Hepatocyte (in vitro differentiated cells): ENCODE results near the gene ANKRD39. TPM values are rescaled to one million over a fixed set of nuclear protein-coding genes. Genes with fewer than 3 reads are reported as not detected.
A peak's percentile ranks its signal among the peaks of the same experiment; 100 is the strongest.

ENCODE experiments used
- DNase-seq: peaks from one replicate; pipeline ENCODE4 v3.0.0-alpha.2; 2016; ENCODE audit warnings: low spot score
- H2AFZ ChIP-seq: fragments of 200-600 bp; sonication (generic); 2 replicates; pipeline ENCODE4 v1.6.0; 2016; ENCODE audit warnings: antibody characterized with exemption, mild to moderate bottlenecking
- H3K27ac ChIP-seq: fragments of 200-600 bp; sonication (generic); 2 replicates; pipeline ENCODE4 v1.5.1; 2016; ENCODE audit warnings: mild to moderate bottlenecking
- H3K27me3 ChIP-seq: fragments of 200-600 bp; sonication (generic); 2 replicates; pipeline ENCODE4 v1.6.1; 2016
- H3K36me3 ChIP-seq: fragments of 200-600 bp; sonication (generic); replicated peaks from 2 replicates; pipeline ENCODE4 v1.5.1; 2016; ENCODE audit warnings: low read depth; ENCODE audit not compliant: insufficient read depth
- H3K4me1 ChIP-seq: fragments of 200-600 bp; sonication (generic); 2 replicates; pipeline ENCODE4 v1.5.1; 2016; ENCODE audit warnings: mild to moderate bottlenecking, moderate library complexity; ENCODE audit not compliant: insufficient read depth
- H3K4me2 ChIP-seq: fragments of 200-600 bp; sonication (generic); 2 replicates; pipeline ENCODE4 v1.6.0; 2016
- H3K4me3 ChIP-seq: fragments of 200-600 bp; sonication (generic); 2 replicates; pipeline ENCODE4 v1.5.1; 2016; ENCODE audit warnings: mild to moderate bottlenecking
- H3K79me2 ChIP-seq: fragments of 200-600 bp; sonication (generic); 2 replicates; pipeline ENCODE4 v1.6.0; 2017; ENCODE audit warnings: mild to moderate bottlenecking
- H3K9me2 ChIP-seq: fragments of 200-600 bp; sonication (generic); replicated peaks from 2 replicates; pipeline ENCODE4 v1.6.0; 2017; ENCODE audit warnings: mild to moderate bottlenecking; ENCODE audit not compliant: insufficient read depth
- H3K9me3 ChIP-seq: fragments of 200-600 bp; sonication (generic); 2 replicates; pipeline ENCODE4 v1.5.1; 2016; ENCODE audit warnings: low read depth, mild to moderate bottlenecking
- H4K20me1 ChIP-seq: fragments of 200-600 bp; sonication (generic); 2 replicates; pipeline ENCODE4 v1.6.0; 2016; ENCODE audit warnings: mild to moderate bottlenecking; ENCODE audit not compliant: insufficient read depth, poor library complexity, severe bottlenecking
- EZH2 ChIP-seq: fragments of 200-600 bp; sonication (generic); IDR thresholded peaks from 2 replicates; pipeline ENCODE4 v1.6.1; 2016; ENCODE audit warnings: antibody characterized with exemption, mild to moderate bottlenecking, borderline replicate concordance
- EZH2phosphoT487 ChIP-seq: fragments of 200-600 bp; sonication (generic); IDR thresholded peaks from one replicate; pipeline ENCODE4 v1.6.1; 2018; ENCODE audit warnings: antibody characterized with exemption, mild to moderate bottlenecking, low read depth, moderate library complexity; ENCODE audit not compliant: unreplicated experiment, severe bottlenecking
- WGBS: methylation state at CpG from one replicate; pipeline ENCODE4 v1.1.6; 2016; ENCODE audit warnings: low lambda C conversion rate; ENCODE audit errors: missing lambda C conversion rate; 5-methylcytosine and 5-hydroxymethylcytosine counted together
- polyA plus RNA-seq: library from polyadenylated mRNA; unstranded; fragments of >200 nt; fragmentation: Nextera tagmentation; extraction: Ambion mirVana; gene quantifications from 2 replicates; pipeline ENCODE4 v1.2.1, GENCODE V29; 2016
- total RNA-seq: library from RNA; depleted of rRNA; stranded (reverse); fragments of >200 nt; gene quantifications from 2 replicates; pipeline ENCODE4 v1.2.3, GENCODE V29; 2014
- TF ChIP-seq, protein P1 (sequence below): fragments of 200-600 bp; sonication (generic); IDR thresholded peaks from 2 replicates; pipeline ENCODE4 v1.5.1; 2016; ENCODE audit warnings: antibody characterized with exemption, mild to moderate bottlenecking; ENCODE audit not compliant: poor library complexity

Gene ANKRD39
- total RNA-seq = 9.0 and 13.6 TPM in 2 replicates
- 25.6 and 34.9 TPM in 2 replicates for polyA plus RNA-seq

GRCh38 chr2:96857667-96858372 lies at the start of gene ANKRD39:
Gene ANKRD39 (minus strand): TSS chr2:96858016. CDS start chr2:96857987, 29 bp downstream.
- Histone ChIP-seq H4K20me1 (peaks cover 16% of the 10 kb centered on the region), H3K4me2 (peak within 1 kb of the TSS; percentile 99), H3K36me3 (no peaks in the 10 kb centered on the region), H3K27ac (peak within 1 kb of the TSS; percentile 72), H3K9me2 (no peaks in the 10 kb centered on the region), H3K27me3 (no peaks in the 10 kb centered on the region), H3K79me2 (peaks cover 44% of the 10 kb centered on the region), H3K4me1 (peaks cover 32% of the 10 kb centered on the region), H2AFZ (peak within 1 kb of the TSS; percentile 79), H3K4me3 (peak within 1 kb of the TSS; percentile 72), H3K9me3 (no peaks in the 10 kb centered on the region)
- TF ChIP-seq, protein P1, sequence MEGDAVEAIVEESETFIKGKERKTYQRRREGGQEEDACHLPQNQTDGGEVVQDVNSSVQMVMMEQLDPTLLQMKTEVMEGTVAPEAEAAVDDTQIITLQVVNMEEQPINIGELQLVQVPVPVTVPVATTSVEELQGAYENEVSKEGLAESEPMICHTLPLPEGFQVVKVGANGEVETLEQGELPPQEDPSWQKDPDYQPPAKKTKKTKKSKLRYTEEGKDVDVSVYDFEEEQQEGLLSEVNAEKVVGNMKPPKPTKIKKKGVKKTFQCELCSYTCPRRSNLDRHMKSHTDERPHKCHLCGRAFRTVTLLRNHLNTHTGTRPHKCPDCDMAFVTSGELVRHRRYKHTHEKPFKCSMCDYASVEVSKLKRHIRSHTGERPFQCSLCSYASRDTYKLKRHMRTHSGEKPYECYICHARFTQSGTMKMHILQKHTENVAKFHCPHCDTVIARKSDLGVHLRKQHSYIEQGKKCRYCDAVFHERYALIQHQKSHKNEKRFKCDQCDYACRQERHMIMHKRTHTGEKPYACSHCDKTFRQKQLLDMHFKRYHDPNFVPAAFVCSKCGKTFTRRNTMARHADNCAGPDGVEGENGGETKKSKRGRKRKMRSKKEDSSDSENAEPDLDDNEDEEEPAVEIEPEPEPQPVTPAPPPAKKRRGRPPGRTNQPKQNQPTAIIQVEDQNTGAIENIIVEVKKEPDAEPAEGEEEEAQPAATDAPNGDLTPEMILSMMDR = peak; percentile 94
- no peak for TF ChIP-seq EZH2
- DNase-seq = peak; percentile 99
- WGBS = 1% methylated on average over 69 of the region's 81 CpGs

- Histone ChIP-seq H3K4me2 (peak overlapping the region; percentile 59), H4K20me1 (no peaks in the 10 kb centered on the region), H3K27me3 (no peaks in the 10 kb centered on the region), H3K36me3 (no peaks in the 10 kb centered on the region), H3K9me2 (no peaks in the 10 kb centered on the region), H3K4me1 (peaks cover 24% of the 10 kb centered on the region), H3K27ac (peak overlapping the region; percentile 98), H3K9me3 (no peaks in the 10 kb centered on the region), H3K79me2 (no peaks in the 10 kb centered on the region), H2AFZ (peak overlapping the region; percentile 83), H3K4me3 (no peak overlapping the region)
- 43% methylated on average over 13 of the region's 13 CpGs for WGBS
- TF ChIP-seq, protein P1 = no peak
- TF ChIP-seq EZH2phosphoT487 (no peak), EZH2 (no peak)
- DNase-seq = peak; percentile 57
Measured at GRCh38 chr2:96906729-96907114, 48.9 kb upstream of the ANKRD39 start.

DNA sequence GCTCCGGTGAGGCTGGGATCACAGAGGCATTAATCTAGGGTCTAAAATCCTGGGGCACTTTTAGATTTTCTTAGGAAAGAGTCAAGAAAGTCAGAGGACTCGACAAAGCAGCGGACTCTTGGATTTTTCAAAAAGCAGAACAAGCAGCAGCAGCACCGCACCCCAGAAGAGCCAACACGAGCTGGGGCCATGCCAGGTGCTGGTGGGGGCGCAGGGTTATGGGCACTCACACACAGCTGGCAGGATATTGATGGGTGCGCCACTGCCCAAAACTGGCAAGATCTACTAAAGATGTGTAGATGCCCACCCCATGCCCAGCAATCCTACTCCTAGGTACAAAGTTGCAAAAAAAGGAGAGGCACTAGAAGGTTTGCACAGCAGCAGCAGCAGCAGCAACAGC lies 46.0 kb upstream of the ANKRD39 start:
- Histone ChIP-seq H3K27ac (no peak overlapping the region), H4K20me1 (no peaks in the 10 kb centered on the region), H3K9me3 (no peaks in the 10 kb centered on the region), H3K36me3 (no peaks in the 10 kb centered on the region), H3K9me2 (no peaks in the 10 kb centered on the region), H3K27me3 (no peaks in the 10 kb centered on the region), H3K79me2 (no peaks in the 10 kb centered on the region), H2AFZ (no peak overlapping the region), H3K4me2 (no peak overlapping the region), H3K4me1 (peaks cover 24% of the 10 kb centered on the region), H3K4me3 (no peak overlapping the region)
- no peak for DNase-seq
- TF ChIP-seq EZH2phosphoT487 (no peak), EZH2 (no peak)
- TF ChIP-seq, protein P1 = no peak
- WGBS = 93% methylated on average over 7 of the region's 7 CpGs
